Measurements from ENCODE around the gene IGSF11. TPM values are rescaled to one million over a fixed set of nuclear protein-coding genes. Genes with fewer than 3 reads are reported as not detected.
"Not testable (repeated sequence)": the region's sequence is repeated elsewhere in the genome, so short reads cannot be mapped to it uniquely, and the experiment has no call there.

Gene IGSF11
- polyA plus RNA-seq, 3 donors: 0.06 to 1.2 (median 0.11) TPM

- 36 to 71% (median 46%) methylated on average over 2 of the region's 2 CpGs for WGBS, 3 donors
- no peak overlapping the region for H3K27ac ChIP-seq (ENCODE audit: low read depth, low read length)
Measured at GRCh38 chr3:118997190-118997589, 37.5 kb downstream of the IGSF11 start.

- 50 to 64% (median 62%) methylated on average over 3 of the region's 3 CpGs for WGBS, 3 donors
Measured at GRCh38 chr3:118991775-118992174, 42.9 kb downstream of the IGSF11 start.

DNA sequence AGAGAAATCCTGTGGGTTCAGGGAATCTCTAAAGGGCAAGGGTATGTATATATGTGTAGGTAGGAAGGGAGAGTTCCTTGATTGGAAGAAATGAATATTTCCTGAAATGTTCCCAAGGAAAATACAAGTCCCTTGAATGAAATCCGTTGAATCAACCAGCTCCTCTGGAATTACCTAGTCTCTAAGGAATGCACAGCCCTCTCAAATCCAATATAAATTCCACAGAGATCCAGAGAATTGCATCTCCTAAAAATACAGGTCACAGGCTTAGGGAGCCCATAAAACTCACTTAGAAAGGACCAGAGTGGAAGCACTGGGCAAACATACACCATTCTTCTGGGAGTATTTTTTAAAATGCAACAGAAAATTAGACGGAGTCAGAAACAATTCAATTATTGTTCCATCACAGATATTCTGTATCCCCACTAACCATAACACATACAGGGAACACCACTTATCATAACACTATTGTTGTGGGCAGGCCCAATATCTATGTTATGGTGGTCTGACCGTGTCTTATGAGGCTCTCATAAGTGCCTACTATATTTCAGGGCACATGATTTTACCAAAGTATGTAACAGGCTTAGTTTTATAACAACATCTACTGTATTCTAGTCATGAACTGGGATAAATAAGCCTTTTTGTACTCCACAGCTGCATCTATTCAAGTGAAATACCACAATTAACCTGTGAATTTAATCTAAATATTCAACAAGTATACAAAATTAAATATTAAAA lies 43.7 kb downstream of the IGSF11 start:
- H3K27ac ChIP-seq (ENCODE audit: low read depth, low read length): no peak overlapping the region

More at GRCh38 chr3:118991775-118992174, 42.9 kb downstream of the IGSF11 start:
- H3K27ac ChIP-seq (ENCODE audit: low read depth, low read length): no peak overlapping the region

GRCh38 chr3:118988198-118989130 lies 46.2 kb downstream of the IGSF11 start:
- H3K27ac ChIP-seq (ENCODE audit: low read depth, low read length): no peak overlapping the region

More for the DNA sequence above, 43.7 kb downstream of the IGSF11 start:
- WGBS, 3 donors: 70 to 78% (median 73%) methylated on average over 3 of the region's 3 CpGs

DNA sequence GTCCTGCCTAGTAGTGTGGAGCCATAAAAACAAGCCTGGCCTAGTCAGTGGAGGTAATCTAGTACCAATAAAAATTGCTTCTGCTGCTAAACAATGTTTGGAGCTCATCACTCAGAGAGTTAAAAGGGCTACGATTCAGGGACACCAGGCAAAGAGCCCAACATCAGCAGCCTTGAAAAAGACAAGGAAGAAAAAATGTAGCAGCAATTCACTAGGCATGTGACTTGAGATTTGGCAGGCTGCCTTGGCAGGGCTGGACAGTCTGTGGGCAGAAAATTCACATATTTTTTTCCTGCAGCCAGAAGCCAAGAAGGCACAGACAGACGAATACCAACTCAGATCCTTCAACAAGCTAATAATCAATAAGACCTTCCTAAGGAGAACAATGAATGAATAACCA lies 47.2 kb downstream of the IGSF11 start:
- no peak overlapping the region for H3K27ac ChIP-seq (ENCODE audit: low read depth, low read length)
- WGBS, 3 donors: 10 to 32% (median 15%) methylated on average over 2 of the region's 2 CpGs

More at GRCh38 chr3:118988198-118989130, 46.2 kb downstream of the IGSF11 start:
- 41 to 63% (median 42%) methylated on average over 6 of the region's 6 CpGs for WGBS, 3 donors

DNA sequence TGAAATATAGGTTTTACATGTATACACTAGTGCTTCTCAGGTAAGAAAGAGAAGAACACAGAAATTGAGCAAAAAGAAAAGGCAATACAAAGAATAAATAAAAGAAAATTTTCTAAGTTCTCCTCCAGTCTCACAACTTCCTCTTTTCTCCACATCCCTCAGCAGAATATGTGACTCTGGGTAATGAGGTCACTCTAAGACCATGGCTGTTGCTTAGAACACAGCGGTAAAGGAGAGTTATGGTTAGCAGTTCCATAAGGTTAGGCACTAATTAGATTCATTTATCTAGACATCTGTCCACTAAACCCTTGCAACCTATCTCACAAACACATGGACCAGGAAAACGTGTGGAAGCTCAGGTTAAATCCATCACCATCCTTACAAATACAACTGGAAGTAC lies 47.9 kb downstream of the IGSF11 start:
- 73 to 82% (median 76%) methylated on average over 2 of the region's 2 CpGs for WGBS, 3 donors
- H3K27ac ChIP-seq (ENCODE audit: low read depth, low read length): no peak overlapping the region

- no peak overlapping the region for H3K27ac ChIP-seq (ENCODE audit: low read depth, low read length)
- 71 to 88% (median 73%) methylated on average over 2 of the region's 2 CpGs for WGBS, 3 donors
Measured at GRCh38 chr3:118984699-118985098, 49.9 kb downstream of the IGSF11 start.

DNA sequence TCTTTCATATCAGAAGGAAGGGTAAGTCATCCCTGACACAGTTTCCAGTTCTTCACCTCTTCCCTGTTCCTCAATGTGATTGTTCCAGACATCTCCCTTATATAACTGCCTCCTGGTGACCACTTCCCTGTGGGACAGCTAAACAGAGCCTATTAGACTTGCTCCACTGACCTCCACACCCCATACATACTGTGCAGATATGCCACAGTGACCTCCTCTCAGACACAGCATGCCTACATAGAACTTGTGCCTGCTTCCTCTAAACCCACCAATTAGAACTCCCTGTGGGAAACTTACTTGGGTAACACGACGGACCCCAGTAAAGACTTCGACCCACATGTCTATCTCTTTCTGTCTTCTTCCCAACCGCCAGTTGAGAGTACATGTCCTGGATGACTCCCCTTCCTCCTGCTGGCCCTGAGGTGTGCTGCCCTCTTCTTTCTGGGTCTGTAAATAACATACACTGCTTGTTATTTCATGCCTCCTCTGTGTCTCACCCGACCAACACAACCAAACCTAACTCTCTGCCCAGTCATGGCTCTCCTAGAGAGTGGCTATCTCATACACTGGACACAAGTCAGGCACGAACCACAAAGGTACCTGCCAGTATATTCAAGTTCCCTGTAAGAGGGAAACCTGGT lies 53.0 kb downstream of the IGSF11 start:
- WGBS, 3 donors: 80 to 86% (median 81%) methylated on average over 6 of the region's 6 CpGs
- H3K27ac ChIP-seq (ENCODE audit: low read depth, low read length): no peak overlapping the region

DNA sequence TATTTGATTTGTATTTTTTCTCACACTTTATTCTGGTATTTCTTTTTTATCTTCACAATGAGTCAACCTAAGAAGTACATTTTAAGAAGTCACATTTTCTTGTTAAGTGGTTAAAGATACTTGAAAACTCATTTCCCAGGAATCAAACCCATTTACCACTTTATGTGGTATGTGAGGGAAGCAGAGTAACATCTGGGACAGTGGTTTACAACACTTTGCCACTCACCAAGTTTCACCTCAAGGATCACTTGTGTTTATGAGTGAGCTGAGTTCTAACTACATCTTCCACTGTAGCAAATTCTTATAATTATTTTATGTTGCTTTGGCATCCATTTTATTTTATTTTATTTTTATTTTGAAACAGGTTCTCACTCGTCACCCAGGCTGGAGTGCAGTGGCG lies 53.8 kb downstream of the IGSF11 start:
- H3K27ac ChIP-seq (ENCODE audit: low read depth, low read length): no peak overlapping the region
- WGBS, 3 donors: 80 to 90% (median 88%) methylated on average over 2 of the region's 2 CpGs

DNA sequence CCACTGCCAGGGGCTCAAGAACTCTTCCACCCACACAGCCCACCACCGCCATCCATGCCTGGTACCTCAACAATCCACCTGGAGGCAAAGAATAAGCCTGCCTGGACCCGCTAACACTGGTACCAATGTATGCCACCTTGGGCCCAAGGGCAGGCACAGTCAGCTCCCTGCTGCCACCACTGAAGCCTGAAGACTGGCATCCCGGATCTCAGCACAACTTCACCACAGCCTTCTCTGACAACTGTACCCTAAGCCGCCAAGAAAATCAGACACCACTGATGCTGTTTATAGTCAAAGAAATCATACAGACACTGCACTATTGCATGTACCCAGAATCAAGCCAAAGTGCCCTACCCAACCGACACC lies 56.3 kb downstream of the IGSF11 start:
- WGBS, 3 donors: 90 to 98% (median 92%) methylated on average over 5 of the region's 5 CpGs
- H3K27ac ChIP-seq (ENCODE audit: low read depth, low read length): no peak overlapping the region

GRCh38 chr3:118977671-118978392 lies 56.8 kb downstream of the IGSF11 start:
- H3K27ac ChIP-seq (ENCODE audit: low read depth, low read length): no peak overlapping the region
- 82 to 93% (median 88%) methylated on average over 8 of the region's 8 CpGs for WGBS, 3 donors

GRCh38 chr3:118977118-118977517 lies 57.5 kb downstream of the IGSF11 start:
- no peak overlapping the region for H3K27ac ChIP-seq (ENCODE audit: low read depth, low read length)

DNA sequence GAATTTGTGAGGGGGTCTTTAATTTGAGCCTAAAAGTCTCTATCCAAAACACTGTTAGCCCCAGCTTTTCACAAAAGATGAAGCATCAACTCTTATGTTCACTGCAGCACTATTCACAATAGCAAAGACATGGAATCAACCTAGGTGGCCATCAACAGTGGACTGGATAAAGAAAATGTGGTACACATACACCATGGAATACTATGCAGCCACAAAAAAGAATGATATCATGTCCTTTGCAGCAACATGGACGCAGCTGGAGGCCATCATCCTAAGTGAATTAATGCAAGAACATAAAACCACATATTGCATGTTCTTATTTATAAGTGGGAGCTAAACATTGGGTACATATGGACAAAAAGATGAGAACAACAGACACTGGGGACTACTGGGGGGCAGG lies 59.2 kb downstream of the IGSF11 start:
- WGBS, 3 donors: 71 to 80% (median 77%) methylated on average over 1 of the region's 1 CpG
- H3K27ac ChIP-seq (ENCODE audit: low read depth, low read length): not testable (repeated sequence)

DNA sequence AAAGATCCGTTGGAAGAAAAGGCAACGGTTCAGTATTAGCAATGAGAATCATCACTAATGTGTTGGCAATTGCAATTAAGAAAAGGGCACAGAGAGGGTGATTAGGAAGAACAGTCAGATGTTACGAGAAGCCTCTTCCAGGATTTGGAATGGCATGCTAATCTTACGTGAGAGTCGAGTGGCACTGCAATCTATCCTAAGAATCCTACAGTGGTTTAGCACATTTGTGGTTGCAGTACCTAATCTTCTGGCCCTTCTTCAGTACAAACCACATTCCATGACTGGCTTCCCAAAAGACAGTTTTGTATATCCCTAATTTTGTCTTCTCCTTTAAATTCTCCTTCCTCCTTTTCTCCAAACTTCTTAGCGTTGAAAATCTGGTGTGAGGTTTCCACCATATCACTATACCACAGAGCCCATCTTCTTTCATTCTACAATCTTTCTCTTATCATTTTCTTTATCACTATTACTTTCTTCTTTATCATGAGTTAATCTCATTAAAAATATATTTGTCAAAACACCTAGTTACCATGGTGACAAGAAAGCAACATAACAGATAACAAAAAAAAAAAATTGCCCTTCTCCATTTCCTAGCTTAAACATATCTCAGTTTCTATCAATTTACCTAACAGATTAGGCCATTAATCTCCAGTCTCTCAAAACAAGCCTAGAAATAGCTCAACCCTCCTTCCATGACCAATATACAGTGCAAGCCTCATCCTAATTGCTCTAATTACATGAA lies 60.1 kb downstream of the IGSF11 start:
- H3K27ac ChIP-seq (ENCODE audit: low read depth, low read length): no peak overlapping the region
- 87 to 92% (median 90%) methylated on average over 6 of the region's 6 CpGs for WGBS, 3 donors

DNA sequence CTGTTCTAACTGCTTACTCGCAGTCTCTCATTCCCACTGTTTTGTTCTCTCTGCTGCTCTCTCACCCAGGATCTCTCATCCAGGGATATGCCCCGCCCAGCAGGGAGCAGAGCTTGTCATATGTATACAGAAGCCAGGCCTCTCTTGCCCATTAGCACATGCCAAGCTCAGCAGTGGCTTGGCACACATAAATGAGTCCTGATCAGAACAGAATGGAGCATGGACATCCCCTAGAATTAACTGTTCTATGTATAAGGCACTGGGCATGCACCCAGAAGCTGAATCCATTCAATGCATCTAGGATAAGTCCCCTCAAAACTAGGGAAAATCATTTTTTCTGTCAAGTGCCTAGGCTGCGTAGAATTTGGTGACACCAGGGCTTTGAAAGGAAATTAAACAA lies 61.6 kb downstream of the IGSF11 start:
- H3K27ac ChIP-seq (ENCODE audit: low read depth, low read length): no peak overlapping the region
- 76 to 89% (median 77%) methylated on average over 3 of the region's 3 CpGs for WGBS, 3 donors

- H3K27ac ChIP-seq (ENCODE audit: low read depth, low read length): no peak overlapping the region
- 80 to 85% (median 82%) methylated on average over 2 of the region's 2 CpGs for WGBS, 3 donors
Measured at GRCh38 chr3:118970819-118971218, 63.8 kb downstream of the IGSF11 start.

DNA sequence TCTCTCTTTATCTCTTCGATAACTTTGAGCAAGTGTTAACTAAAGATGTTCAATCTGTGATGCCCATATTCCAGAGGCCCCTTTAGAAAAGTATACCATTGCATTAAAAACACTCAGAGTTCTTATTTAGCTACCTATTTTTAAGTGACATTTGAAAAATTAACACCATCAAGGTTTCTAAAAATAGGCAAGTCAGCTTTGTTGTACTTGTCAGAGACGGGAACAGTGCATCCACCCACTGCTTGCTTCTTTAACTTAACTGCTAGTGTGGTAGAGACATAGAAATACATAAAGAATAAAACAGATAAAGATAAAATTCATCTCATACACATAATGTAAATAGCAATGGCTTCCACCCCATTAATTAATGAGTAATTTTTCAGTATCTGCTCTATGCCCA lies 66.0 kb downstream of the IGSF11 start:
- whole genome bisulfite sequencing, 3 donors: 61 to 71% (median 71%) methylated on average over 2 of the region's 2 CpGs
- H3K27ac ChIP-seq (ENCODE audit: low read depth, low read length): no peak overlapping the region

DNA sequence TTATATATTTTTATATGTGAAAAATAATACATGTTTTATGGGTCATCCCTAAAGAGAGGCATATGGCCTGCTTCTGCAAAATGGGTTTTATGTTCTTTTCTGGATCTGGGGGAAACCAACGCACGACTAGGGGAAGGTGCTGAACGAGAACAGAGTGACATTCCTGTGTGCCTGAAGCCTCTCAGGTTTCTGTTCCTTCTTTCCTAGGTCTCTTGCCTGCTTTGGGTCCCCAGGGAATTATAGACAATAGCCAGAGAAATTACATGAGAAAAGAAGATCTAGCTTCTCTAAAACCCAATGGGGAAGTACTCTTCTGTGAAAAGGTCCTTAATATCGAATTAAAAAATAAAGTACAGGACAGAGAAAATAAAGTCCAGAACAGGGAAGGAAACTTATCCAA lies 66.5 kb downstream of the IGSF11 start:
- H3K27ac ChIP-seq (ENCODE audit: low read depth, low read length): no peak overlapping the region
- WGBS, 3 donors: 56 to 69% (median 67%) methylated on average over 4 of the region's 4 CpGs

Measured in adipose tissue (tissue), 3 donors.